Body of pancreas (tissue), 4 donors: ENCODE data around the gene DNAH6.

ENCODE experiments used
- CTCF ChIP-seq, 7 experiments: fragments of 450-650 bp in 4 of 7; fragments of 200-600 bp in 3 of 7; sonication (generic) in 3 of 7; IDR thresholded peaks; one replicate each; pipeline ENCODE4 v1.5.1; 2016 to 2019; ENCODE audit warnings: antibody characterized with exemption in 7 of 7
- POLR2A ChIP-seq, 3 donors: fragments of 450-650 bp; IDR thresholded peaks; one replicate each; pipeline ENCODE4 v1.6.1; 2016; ENCODE audit warnings: antibody characterized with exemption in 3 of 3, mild to moderate bottlenecking in 2 of 3

GRCh38 chr2:84847326-84848050 is 331.2 kb downstream of the DNAH6 start:
- TF ChIP-seq POLR2A (IDR thresholded peaks at IDR 0.05) = no peak
- TF ChIP-seq CTCF (IDR thresholded peaks at IDR 0.05) = no peak
